HepG2 (cell line): ENCODE data around the gene TXNL4A. TPM values are rescaled to one million over a fixed set of nuclear protein-coding genes. Genes with fewer than 3 reads are reported as not detected.

Source experiments
- ATAC-seq: fragments of 200-7000 bp; cut with Tn5 transposase; 3 replicates; pipeline ENCODE4 v1.9.1; 2020; ENCODE audit warnings: mild to moderate bottlenecking, moderate library complexity
- BruUV-seq: library from RNA; stranded (reverse); fragments of 400-500 nt; replicated peaks from 2 replicates; lab custom pipeline; 2021; lab: Mats Ljungman, UMichigan
- CTCF ChIA-PET: fragments of 300-600 bp; formaldehyde crosslinking; extraction: SDS; loops from one replicate; lab custom pipeline; 2021; ENCODE audit warnings: low total read pairs, inconsistent platforms, low intra/inter-chr PET ratio; lab: Yijun Ruan, JAX
- POLR2A ChIA-PET: fragments of 350-600 bp; sonication (Branson Sonifier 250); formaldehyde crosslinking; loops from one replicate; lab custom pipeline; 2020; ENCODE audit warnings: antibody characterized with exemption, inconsistent platforms; lab: Yijun Ruan, JAX
- DNase-seq: peaks from one replicate; pipeline ENCODE4 v3.0.0-alpha.2; 2015; ENCODE audit warnings: low spot score
- FAIRE-seq: peaks from 3 replicates; lab custom pipeline; 2011; peaks lifted over from hg19 to GRCh38; lab: Jason Lieb, UNC
- H2AFZ ChIP-seq: one replicate; pipeline ENCODE4 v1.6.1; 2011; ENCODE audit warnings: low read length, inconsistent platforms
- H3K27ac ChIP-seq: fragments of 300-600 bp; 3 replicates; pipeline ENCODE4 v1.8.0; 2011; ENCODE audit warnings: mixed run types, mild to moderate bottlenecking, mixed read lengths, low read length, inconsistent platforms; ENCODE audit not compliant: insufficient read depth; ENCODE audit errors: extremely low read length
- H3K27me3 ChIP-seq, 2 experiments: fragments of 200-600 bp in 1 of 2; 2 replicates in 1 of 2; 3 replicates in 1 of 2; pipeline versions ENCODE4 v1.6.0 to v1.8.0; 2011; ENCODE audit warnings: low read length in 2 of 2, mild to moderate bottlenecking in 2 of 2, moderate library complexity in 2 of 2, inconsistent platforms in 1 of 2; ENCODE audit not compliant: insufficient read depth in 2 of 2, control insufficient read depth in 1 of 2
- H3K36me3 ChIP-seq, 2 experiments: fragments of 200-600 bp in 1 of 2; replicated peaks in 1 of 2; 2 replicates in 1 of 2; 3 replicates in 1 of 2; pipeline versions ENCODE4 v1.5.1 to v1.8.0; 2011; ENCODE audit warnings: low read length in 2 of 2, inconsistent platforms in 1 of 2; ENCODE audit not compliant: insufficient read depth in 2 of 2, control insufficient read depth in 1 of 2
- H3K4me1 ChIP-seq: 2 replicates; pipeline ENCODE4 v1.5.1; 2012; ENCODE audit warnings: low read length, inconsistent platforms; ENCODE audit not compliant: insufficient read depth
- H3K4me2 ChIP-seq: 2 replicates; pipeline ENCODE4 v1.6.0; 2011; ENCODE audit warnings: low read depth, low read length, inconsistent platforms
- H3K4me3 ChIP-seq, 3 experiments: fragments of 200-600 bp in 1 of 3; sonication (generic), shearing (Covaris generic) in 1 of 3; replicated peaks in 1 of 3; 2 replicates each; pipeline ENCODE4 v1.5.1; 2011 to 2016; ENCODE audit warnings: low read length in 3 of 3, inconsistent platforms in 2 of 3, low read depth in 2 of 3, mild to moderate bottlenecking in 2 of 3, control low read depth in 1 of 3, mixed read lengths in 1 of 3; ENCODE audit not compliant: insufficient read depth in 1 of 3
- H3K79me2 ChIP-seq: one replicate; pipeline ENCODE4 v1.6.1; 2011; ENCODE audit warnings: low read length, inconsistent platforms; ENCODE audit not compliant: insufficient read depth
- H3K9ac ChIP-seq: 2 replicates; pipeline ENCODE4 v1.6.0; 2011; ENCODE audit warnings: mild to moderate bottlenecking, low read depth, low read length, inconsistent platforms; ENCODE audit not compliant: insufficient read depth
- H3K9me3 ChIP-seq: 2 replicates; pipeline ENCODE4 v1.5.1; 2012; ENCODE audit warnings: mild to moderate bottlenecking, low read length
- H4K20me1 ChIP-seq: 2 replicates; pipeline ENCODE4 v1.6.0; 2011; ENCODE audit warnings: inconsistent platforms, mild to moderate bottlenecking, low read length, moderate library complexity; ENCODE audit not compliant: insufficient read depth
- ARID2 ChIP-seq: sonication (generic); formaldehyde crosslinking; IDR thresholded peaks from 2 replicates; pipeline ENCODE4 v1.8.1; 2022; ENCODE audit warnings: mild to moderate bottlenecking, missing genetic modification reagents, borderline replicate concordance
- ARNT2 ChIP-seq: sonication (generic); formaldehyde crosslinking; IDR thresholded peaks from 2 replicates; pipeline ENCODE4 v1.8.0; 2022; ENCODE audit warnings: mild to moderate bottlenecking, low read depth, missing genetic modification reagents, moderate library complexity
- DNMT1 ChIP-seq: sonication (generic); formaldehyde crosslinking; IDR thresholded peaks from 2 replicates; pipeline ENCODE4 v1.5.1; 2020; ENCODE audit warnings: mild to moderate bottlenecking, missing genetic modification reagents
- ELF3 ChIP-seq: IDR thresholded peaks from 2 replicates; pipeline ENCODE4 v1.6.1; 2016; ENCODE audit warnings: missing genetic modification reagents, missing compliant biosample characterization
- ETV6 ChIP-seq: sonication (generic); formaldehyde crosslinking; conservative IDR thresholded peaks from 2 replicates; pipeline ENCODE4 v1.4.0; 2020; ENCODE audit warnings: missing genetic modification reagents
- NR2F1 ChIP-seq, 2 experiments: fragments of 450-650 bp in 1 of 2; formaldehyde crosslinking in 1 of 2; IDR thresholded peaks; 2 replicates each; pipeline versions ENCODE4 v1.5.0 to v1.6.1; 2016 to 2020; ENCODE audit warnings: mild to moderate bottlenecking in 1 of 2, missing compliant biosample characterization in 1 of 2, missing genetic modification reagents in 1 of 2, moderate library complexity in 1 of 2
- PAWR ChIP-seq: sonication (generic); formaldehyde crosslinking; IDR thresholded peaks from 2 replicates; pipeline ENCODE4 v1.4.0; 2020; ENCODE audit warnings: missing genetic modification reagents, mild to moderate bottlenecking, borderline replicate concordance
- PHF8 ChIP-seq: sonication (generic); formaldehyde crosslinking; IDR thresholded peaks from 2 replicates; pipeline ENCODE4 v1.5.0; 2020; ENCODE audit warnings: missing genetic modification reagents
- REXO4 ChIP-seq: sonication (generic); formaldehyde crosslinking; IDR thresholded peaks from 2 replicates; pipeline ENCODE4 v1.8.0; 2022; ENCODE audit warnings: missing genetic modification reagents, mild to moderate bottlenecking, borderline replicate concordance
- SRY ChIP-seq: sonication (generic); formaldehyde crosslinking; IDR thresholded peaks from 2 replicates; pipeline ENCODE4 v1.8.0; 2022; ENCODE audit warnings: mild to moderate bottlenecking, missing genetic modification reagents
- TAF1 ChIP-seq: sonication (generic); formaldehyde crosslinking; IDR thresholded peaks from 2 replicates; pipeline ENCODE4 v1.4.0; 2020; ENCODE audit warnings: missing genetic modification reagents
- YY1 ChIP-seq: IDR thresholded peaks from 2 replicates; pipeline ENCODE4 v1.6.1; 2011; ENCODE audit warnings: low read length, low read depth, moderate library complexity, mild to moderate bottlenecking; ENCODE audit not compliant: insufficient read depth, insufficient replicate concordance
- ZFP1 ChIP-seq: IDR thresholded peaks from 2 replicates; pipeline ENCODE4 v1.6.1; 2016
- ZNF737 ChIP-seq: sonication (generic); formaldehyde crosslinking; IDR thresholded peaks from 2 replicates; pipeline ENCODE4 v1.5.0; 2020; ENCODE audit warnings: missing genetic modification reagents, mild to moderate bottlenecking, borderline replicate concordance
- WGBS: methylation state at CpG from one replicate; pipeline ENCODE4 v1.1.6; 2017; ENCODE audit warnings: low lambda C conversion rate; 5-methylcytosine and 5-hydroxymethylcytosine counted together
- in situ Hi-C: cut with HindIII; loops from 2 replicates; pipeline ENCODE4 v1.10.0; 2017; ENCODE audit warnings: low pct_unique_long_range_greater_than_20kb; ENCODE audit not compliant: extremely low pct_ligation_motif_present
- intact Hi-C: fragments of 100-400 bp; cut with micrococcal nuclease; formaldehyde crosslinking; loops from one replicate; pipeline ENCODE4 v1.10.0; 2022; ENCODE audit not compliant: unreplicated experiment
- polyA plus RNA-seq, 8 experiments: library from polyadenylated mRNA; depleted of rRNA in 3 of 8; stranded (reverse) in 7 of 8; unstranded in 1 of 8; fragments of >200 nt; fragmentation: Illumina TruSeq in 4 of 8; extraction: Trizol in 4 of 8; gene quantifications; 2 replicates each; pipeline versions ENCODE4 v1.2.1 to v1.2.3, GENCODE V29; 2011 to 2016; ENCODE audit warnings: low read depth in 4 of 8, missing spikeins in 1 of 8, mixed read lengths in 1 of 8; ENCODE audit not compliant: insufficient read depth in 1 of 8
- total RNA-seq, 5 experiments: library from RNA; depleted of rRNA; stranded (reverse); fragments of >200 nt; fragmentation: Illumina TruSeq; extraction: Trizol; gene quantifications; 2 replicates each; pipeline ENCODE4 v1.2.3, GENCODE V29; 2016; ENCODE audit warnings: low read depth in 1 of 5
- TF ChIP-seq, protein P1 (sequence below): fragments of 450-650 bp; IDR thresholded peaks from 2 replicates; pipeline ENCODE4 v1.6.1; 2017; ENCODE audit warnings: mild to moderate bottlenecking

Gene TXNL4A
- total and polyA plus RNA-seq, 2 of the 13 experiments (the other 11 are each of a cell fraction or from before 2014, with no cell fraction given) = 172 to 202 TPM

DNA sequence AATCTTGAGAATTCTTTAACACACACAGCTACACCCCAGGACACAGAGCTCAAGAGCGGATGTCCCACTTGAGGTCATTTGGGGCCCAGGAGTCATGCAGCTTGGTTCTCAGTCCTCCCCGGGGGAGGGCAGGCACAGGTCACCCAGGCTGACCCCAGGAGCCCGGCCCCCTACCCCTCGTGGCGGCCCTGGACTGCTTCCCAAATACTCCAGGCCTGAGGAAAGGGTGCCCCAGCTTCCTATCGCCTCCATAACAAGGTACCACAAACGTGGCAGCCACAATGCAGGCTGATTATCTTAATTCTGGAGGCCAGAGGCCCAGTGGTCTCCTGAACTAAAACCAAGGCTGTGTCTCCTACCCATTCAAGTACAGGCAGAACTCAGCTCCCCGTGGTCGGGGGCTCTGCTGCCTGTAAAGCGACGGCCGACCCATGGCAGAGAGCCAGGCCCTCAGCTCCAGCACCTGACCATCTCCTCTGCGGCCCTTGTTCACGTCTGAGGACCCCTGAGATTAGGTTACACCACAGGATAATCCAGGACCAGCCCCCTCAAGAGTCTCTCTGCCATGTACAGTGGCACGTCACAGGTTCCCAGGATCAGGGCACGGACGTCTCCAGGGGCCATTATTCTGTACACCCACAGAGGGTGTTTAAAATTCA is 47.4 kb downstream of the TXNL4A start:
- Histone ChIP-seq H3K9me3 (no peaks in the 10 kb centered on the region), H3K79me2 (peaks cover 90% of the 10 kb centered on the region), H3K9ac (no peak overlapping the region), H3K27me3 (no peaks in the 10 kb centered on the region), H3K4me1 (peaks cover 77% of the 10 kb centered on the region), H4K20me1 (peaks cover 14% of the 10 kb centered on the region; the same call in 1 of the 2 replicates), H3K4me3 (no peak overlapping the region), H3K27ac (no peak overlapping the region), H3K4me2 (no peak overlapping the region), H3K36me3 (peaks cover 9 to 34% of the 10 kb centered on the region in 2 experiments; a peak in 4 of 5 replicates), H2AFZ (no peak overlapping the region)
- TF ChIP-seq ELF3 = no peak
- TF ChIP-seq REXO4 (CRISPR knock-in tag) = no peak
- no peak for TF ChIP-seq ARNT2 (CRISPR knock-in tag)
- TF ChIP-seq ARID2 (CRISPR knock-in tag) = no peak
- ChIA-PET POLR2A (interaction anchor here (0.8 to 1.5 kb wide), 2 partner anchors 11 to 93 kb away, joined by 3 to 4 read pairs; partner anchors contain the start of gene SLC66A2), CTCF (no interaction called here)
- 94% methylated on average over 14 of the region's 17 CpGs for WGBS
- BruUV-seq = no TSS peak
- FAIRE-seq (no peak), DNase-seq (no peak), ATAC-seq (no peak)
- intact Hi-C loops (no loop called here), in situ Hi-C loops (no loop called here)

DNA sequence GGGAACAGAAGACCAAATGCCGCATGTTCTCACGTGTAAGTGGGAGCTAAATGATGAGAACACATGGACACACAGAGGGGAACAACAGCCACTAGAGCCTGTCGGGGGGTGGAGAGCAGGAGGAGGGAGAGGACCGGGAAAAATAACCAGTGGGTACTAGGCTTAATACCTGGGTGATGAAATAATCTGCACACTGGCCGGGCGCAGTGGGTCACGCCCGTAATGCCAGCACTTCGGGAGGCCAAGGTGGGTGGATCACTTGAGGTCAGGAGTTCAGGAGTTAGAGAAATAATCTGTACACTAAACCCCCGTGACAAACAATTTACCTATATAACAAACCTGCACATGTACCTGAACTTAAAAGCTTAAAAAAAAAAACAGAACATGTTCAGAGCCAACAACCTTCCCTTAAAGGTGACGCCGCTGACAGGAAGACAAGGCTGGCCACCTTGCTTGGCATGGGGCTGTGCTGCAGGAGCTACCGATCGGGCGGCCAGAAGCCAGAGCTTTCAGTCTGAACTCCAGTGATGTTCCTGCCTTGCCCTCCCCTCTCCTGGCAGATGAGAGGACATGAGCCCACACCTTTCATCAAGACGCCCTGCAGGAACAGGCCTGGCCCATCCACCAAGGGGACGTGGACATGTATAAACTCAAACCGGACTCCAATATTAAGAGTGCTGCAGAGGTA is 48.1 kb downstream of the TXNL4A start:
- Histone ChIP-seq H3K27me3 (no peaks in the 10 kb centered on the region), H3K4me3 (no peak overlapping the region), H3K9ac (no peak overlapping the region), H2AFZ (no peak overlapping the region), H3K9me3 (no peaks in the 10 kb centered on the region), H3K4me1 (peaks cover 77% of the 10 kb centered on the region), H3K27ac (no peak overlapping the region), H3K36me3 (peaks cover 9 to 34% of the 10 kb centered on the region in 2 experiments; a peak in 4 of 5 replicates), H3K79me2 (peaks cover 90% of the 10 kb centered on the region), H4K20me1 (peaks cover 11% of the 10 kb centered on the region; the same call in 1 of the 2 replicates), H3K4me2 (no peak overlapping the region)
- intact Hi-C loops (no loop called here), in situ Hi-C loops (no loop called here)
- DNase-seq (no peak), ATAC-seq (no peak), FAIRE-seq (no peak)
- 91% methylated on average over 18 of the region's 18 CpGs for WGBS
- ChIA-PET POLR2A (interaction anchor here (0.8 to 1.5 kb wide), 2 partner anchors 11 to 93 kb away, joined by 3 to 4 read pairs; partner anchors contain the start of gene SLC66A2), CTCF (no interaction called here)
- no TSS peak for BruUV-seq
- TF ChIP-seq PHF8 (CRISPR knock-in tag) = no peak
- TF ChIP-seq, protein P1, sequence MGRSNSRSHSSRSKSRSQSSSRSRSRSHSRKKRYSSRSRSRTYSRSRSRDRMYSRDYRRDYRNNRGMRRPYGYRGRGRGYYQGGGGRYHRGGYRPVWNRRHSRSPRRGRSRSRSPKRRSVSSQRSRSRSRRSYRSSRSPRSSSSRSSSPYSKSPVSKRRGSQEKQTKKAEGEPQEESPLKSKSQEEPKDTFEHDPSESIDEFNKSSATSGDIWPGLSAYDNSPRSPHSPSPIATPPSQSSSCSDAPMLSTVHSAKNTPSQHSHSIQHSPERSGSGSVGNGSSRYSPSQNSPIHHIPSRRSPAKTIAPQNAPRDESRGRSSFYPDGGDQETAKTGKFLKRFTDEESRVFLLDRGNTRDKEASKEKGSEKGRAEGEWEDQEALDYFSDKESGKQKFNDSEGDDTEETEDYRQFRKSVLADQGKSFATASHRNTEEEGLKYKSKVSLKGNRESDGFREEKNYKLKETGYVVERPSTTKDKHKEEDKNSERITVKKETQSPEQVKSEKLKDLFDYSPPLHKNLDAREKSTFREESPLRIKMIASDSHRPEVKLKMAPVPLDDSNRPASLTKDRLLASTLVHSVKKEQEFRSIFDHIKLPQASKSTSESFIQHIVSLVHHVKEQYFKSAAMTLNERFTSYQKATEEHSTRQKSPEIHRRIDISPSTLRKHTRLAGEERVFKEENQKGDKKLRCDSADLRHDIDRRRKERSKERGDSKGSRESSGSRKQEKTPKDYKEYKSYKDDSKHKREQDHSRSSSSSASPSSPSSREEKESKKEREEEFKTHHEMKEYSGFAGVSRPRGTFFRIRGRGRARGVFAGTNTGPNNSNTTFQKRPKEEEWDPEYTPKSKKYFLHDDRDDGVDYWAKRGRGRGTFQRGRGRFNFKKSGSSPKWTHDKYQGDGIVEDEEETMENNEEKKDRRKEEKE = no peak
- no peak for TF ChIP-seq TAF1 (CRISPR knock-in tag)
- TF ChIP-seq ZNF737 (CRISPR knock-in tag) = no peak
- TF ChIP-seq NR2F1 (CRISPR knock-in tag; IDR thresholded peaks at IDR 0.05) = no peak
- no peak for TF ChIP-seq PAWR
- no peak for TF ChIP-seq YY1
- TF ChIP-seq ZFP1 (CRISPR knock-in tag) = no peak
- no peak for TF ChIP-seq DNMT1 (CRISPR knock-in tag)
- no peak for TF ChIP-seq SRY (CRISPR knock-in tag)
- TF ChIP-seq ETV6 (CRISPR knock-in tag) = no peak
